ENCODE results near the gene SCN3A. TPM values are rescaled to one million over a fixed set of nuclear protein-coding genes. Genes with fewer than 3 reads are reported as not detected.

Gene SCN3A
- polyA plus RNA-seq, 1 donor (not counting 4 experiments of a cell fraction or from before 2014, with no cell fraction given) = 0.01 TPM

DNA sequence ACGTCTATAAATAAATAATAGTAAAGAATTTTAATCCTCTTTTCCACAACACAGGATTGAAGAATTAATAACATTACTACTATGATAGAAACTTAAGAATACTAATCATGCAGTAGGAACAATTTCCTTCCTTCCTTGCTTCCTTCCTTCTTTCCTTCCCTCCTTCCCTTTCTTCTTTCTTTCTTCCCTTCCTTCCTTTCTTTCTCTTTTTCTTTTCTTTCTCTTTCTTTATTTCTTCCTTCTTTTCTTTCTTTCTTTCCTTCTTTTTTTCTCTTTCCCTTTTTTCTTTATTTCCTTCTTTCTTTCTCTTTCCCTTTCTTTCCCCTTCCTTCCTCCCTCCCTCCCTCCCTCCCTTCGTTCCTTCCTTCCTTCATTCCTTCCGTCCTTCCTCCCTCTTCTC is 77.6 kb downstream of the SCN3A start:
- dilution Hi-C loops (cut with MboI; ENCODE audit: extremely low pct_ligation_motif_present, low sequenced_read_pairs) = no loop called here
- Histone ChIP-seq H3K9me3 (ENCODE audit: control insufficient read depth, low read depth, low read length) (no peaks in the 10 kb centered on the region), H2AFZ (ENCODE audit: control insufficient read depth, low read length) (no peak overlapping the region), H3K27me3 (ENCODE audit: control insufficient read depth, extremely low read depth, insufficient read depth, low read length) (no peaks in the 10 kb centered on the region), H3K4me1 (ENCODE audit: control insufficient read depth, extremely low read depth, insufficient read depth, low read length) (no peaks in the 10 kb centered on the region), H3K4me3 (ENCODE audit: control insufficient read depth in 2 of 3, extremely low read depth in 1 of 3, insufficient read depth in 2 of 3, low read depth in 1 of 3, low read length in 3 of 3) (no peak overlapping the region), H3K27ac (ENCODE audit: control insufficient read depth, insufficient read depth, low read length) (no peak overlapping the region), H4K20me1 (ENCODE audit: control insufficient read depth, extremely low read depth, insufficient read depth, low read length) (no peaks in the 10 kb centered on the region), H3K4me2 (ENCODE audit: control insufficient read depth, extremely low read depth, insufficient read depth, low read depth, low read length) (no peak overlapping the region), H3K36me3 (ENCODE audit: control insufficient read depth in 2 of 2, extremely low read depth in 1 of 2, insufficient read depth in 2 of 2, low read length in 2 of 2) (no peaks in the 10 kb centered on the region), H3K9ac (ENCODE audit: control insufficient read depth, extremely low read depth, insufficient read depth, low read length) (no peak overlapping the region), H3K9me1 (ENCODE audit: control insufficient read depth, extremely low read depth, insufficient read depth, low read length) (no peaks in the 10 kb centered on the region), H3K79me2 (ENCODE audit: control insufficient read depth, insufficient read depth, low read length) (no peaks in the 10 kb centered on the region)
- TF ChIP-seq, protein P1, sequence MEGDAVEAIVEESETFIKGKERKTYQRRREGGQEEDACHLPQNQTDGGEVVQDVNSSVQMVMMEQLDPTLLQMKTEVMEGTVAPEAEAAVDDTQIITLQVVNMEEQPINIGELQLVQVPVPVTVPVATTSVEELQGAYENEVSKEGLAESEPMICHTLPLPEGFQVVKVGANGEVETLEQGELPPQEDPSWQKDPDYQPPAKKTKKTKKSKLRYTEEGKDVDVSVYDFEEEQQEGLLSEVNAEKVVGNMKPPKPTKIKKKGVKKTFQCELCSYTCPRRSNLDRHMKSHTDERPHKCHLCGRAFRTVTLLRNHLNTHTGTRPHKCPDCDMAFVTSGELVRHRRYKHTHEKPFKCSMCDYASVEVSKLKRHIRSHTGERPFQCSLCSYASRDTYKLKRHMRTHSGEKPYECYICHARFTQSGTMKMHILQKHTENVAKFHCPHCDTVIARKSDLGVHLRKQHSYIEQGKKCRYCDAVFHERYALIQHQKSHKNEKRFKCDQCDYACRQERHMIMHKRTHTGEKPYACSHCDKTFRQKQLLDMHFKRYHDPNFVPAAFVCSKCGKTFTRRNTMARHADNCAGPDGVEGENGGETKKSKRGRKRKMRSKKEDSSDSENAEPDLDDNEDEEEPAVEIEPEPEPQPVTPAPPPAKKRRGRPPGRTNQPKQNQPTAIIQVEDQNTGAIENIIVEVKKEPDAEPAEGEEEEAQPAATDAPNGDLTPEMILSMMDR (optimal IDR thresholded peaks at IDR 0.05 in 1 of 3, IDR thresholded peaks at IDR 0.05 in 1 of 3, conservative IDR thresholded peaks at IDR 0.05 in 1 of 3; ENCODE audit: extremely low read depth in 1 of 3, insufficient read depth in 2 of 3, low read length in 3 of 3) = no peak
- no peak for TF ChIP-seq EZH2 (IDR thresholded peaks at IDR 0.05; ENCODE audit: low read length)
- FAIRE-seq = no peak
- no peak for DNase-seq (ENCODE audit: low read depth, low spot score)

DNA sequence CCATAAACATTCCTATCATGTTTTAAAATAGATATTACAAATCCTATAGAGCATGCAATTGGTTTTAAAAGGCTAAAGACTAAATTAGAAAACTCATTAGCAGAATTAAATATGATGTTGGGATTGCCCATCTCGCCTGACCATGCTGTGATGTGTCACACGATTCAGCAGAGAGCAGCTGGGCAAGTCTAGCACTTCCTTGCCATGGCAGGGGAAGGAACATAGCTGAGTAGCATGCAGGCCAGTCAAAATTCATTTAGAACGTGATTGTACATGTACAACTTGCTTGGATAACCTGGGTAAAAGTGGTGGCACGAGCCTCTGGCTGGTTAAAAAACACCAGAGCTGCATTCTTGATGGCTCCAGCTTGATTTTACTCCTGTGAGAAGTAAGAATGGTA is 81.3 kb downstream of the SCN3A start:
- H3K27ac ChIP-seq (ENCODE audit: control insufficient read depth, insufficient read depth, low read length) = no peak overlapping the region
- DNase-seq (ENCODE audit: low read depth, low spot score) (no peak), FAIRE-seq (peak; percentile 94)
- H2AFZ ChIP-seq (ENCODE audit: control insufficient read depth, low read length) = no peak overlapping the region
- H3K36me3 ChIP-seq (ENCODE audit: control insufficient read depth in 2 of 2, extremely low read depth in 1 of 2, insufficient read depth in 2 of 2, low read length in 2 of 2) = no peaks in the 10 kb centered on the region
- no peak overlapping the region for H3K4me2 ChIP-seq (ENCODE audit: control insufficient read depth, extremely low read depth, insufficient read depth, low read depth, low read length)
- no peak overlapping the region for H3K4me3 ChIP-seq (ENCODE audit: control insufficient read depth in 2 of 3, extremely low read depth in 1 of 3, insufficient read depth in 2 of 3, low read depth in 1 of 3, low read length in 3 of 3)
- no peak for TF ChIP-seq EZH2 (IDR thresholded peaks at IDR 0.05; ENCODE audit: low read length)
- TF ChIP-seq, protein P1 (optimal IDR thresholded peaks at IDR 0.05 in 1 of 3, IDR thresholded peaks at IDR 0.05 in 1 of 3, conservative IDR thresholded peaks at IDR 0.05 in 1 of 3; ENCODE audit: extremely low read depth in 1 of 3, insufficient read depth in 2 of 3, low read length in 3 of 3) = no peak
- H3K9me3 ChIP-seq (ENCODE audit: control insufficient read depth, low read depth, low read length) = no peaks in the 10 kb centered on the region
- H4K20me1 ChIP-seq (ENCODE audit: control insufficient read depth, extremely low read depth, insufficient read depth, low read length) = no peaks in the 10 kb centered on the region
- no peaks in the 10 kb centered on the region for H3K9me1 ChIP-seq (ENCODE audit: control insufficient read depth, extremely low read depth, insufficient read depth, low read length)
- H3K79me2 ChIP-seq (ENCODE audit: control insufficient read depth, insufficient read depth, low read length) = no peaks in the 10 kb centered on the region
- dilution Hi-C loops (cut with MboI; ENCODE audit: extremely low pct_ligation_motif_present, low sequenced_read_pairs) = no loop called here
- H3K4me1 ChIP-seq (ENCODE audit: control insufficient read depth, extremely low read depth, insufficient read depth, low read length) = no peaks in the 10 kb centered on the region
- no peaks in the 10 kb centered on the region for H3K27me3 ChIP-seq (ENCODE audit: control insufficient read depth, extremely low read depth, insufficient read depth, low read length)
- no peak overlapping the region for H3K9ac ChIP-seq (ENCODE audit: control insufficient read depth, extremely low read depth, insufficient read depth, low read length)
